Measurements from ENCODE around the gene SIRT7.
"Not testable (repeated sequence)": the region's sequence is repeated elsewhere in the genome, so short reads cannot be mapped to it uniquely, and the experiment has no call there.

The SIRT7 gene

GRCh38 chr17:81954131-81955057 lies 36.4 kb upstream of the SIRT7 start:
- DNase-seq = no peak

DNA sequence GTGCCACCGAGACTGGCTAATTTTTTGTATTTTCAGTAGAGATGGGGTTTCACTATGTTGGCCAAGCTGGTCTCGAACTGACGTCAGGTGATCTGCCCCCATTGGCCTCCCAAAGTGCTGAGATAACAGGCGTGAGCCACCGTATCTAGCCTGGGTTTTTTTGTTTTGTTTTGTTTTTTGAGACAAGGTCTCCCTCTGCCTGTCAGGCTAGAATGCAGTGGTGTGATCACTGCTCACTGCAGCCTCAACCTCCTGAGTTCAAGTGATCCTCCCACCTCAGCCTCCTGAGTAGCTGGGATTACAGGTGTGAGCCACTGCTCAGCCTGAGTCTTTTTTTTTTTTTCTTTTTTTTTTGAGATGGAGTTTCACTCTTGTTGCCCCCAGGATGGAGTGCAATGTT lies 35.5 kb upstream of the SIRT7 start:
- DNase-seq = not testable (repeated sequence)

DNA sequence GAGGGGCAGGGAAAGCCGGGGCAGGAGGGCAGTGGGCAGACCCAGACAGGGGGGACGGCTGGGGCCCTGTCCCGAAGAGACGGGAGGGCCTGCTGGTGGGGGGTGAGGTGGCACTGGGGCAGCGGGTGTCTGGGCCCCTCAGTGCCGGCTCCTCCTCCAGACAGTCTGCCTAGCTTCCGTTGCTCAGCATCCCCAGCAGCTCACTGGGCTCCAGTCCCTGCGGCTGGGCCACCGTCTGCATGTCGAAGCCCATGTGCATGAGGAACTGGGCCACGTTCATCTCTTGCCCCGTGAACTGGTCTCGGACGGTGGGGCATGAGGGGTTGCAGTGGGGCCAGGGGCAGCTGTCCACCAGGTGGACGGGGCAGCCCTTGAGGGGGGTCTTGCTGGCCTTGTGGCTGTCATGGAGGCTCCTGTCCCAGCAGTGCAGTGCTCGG lies 34.8 kb upstream of the SIRT7 start:
- DNase-seq = no peak

GRCh38 chr17:81951785-81952684 lies 34.1 kb upstream of the SIRT7 start:
- DNase-seq = no peak

DNA sequence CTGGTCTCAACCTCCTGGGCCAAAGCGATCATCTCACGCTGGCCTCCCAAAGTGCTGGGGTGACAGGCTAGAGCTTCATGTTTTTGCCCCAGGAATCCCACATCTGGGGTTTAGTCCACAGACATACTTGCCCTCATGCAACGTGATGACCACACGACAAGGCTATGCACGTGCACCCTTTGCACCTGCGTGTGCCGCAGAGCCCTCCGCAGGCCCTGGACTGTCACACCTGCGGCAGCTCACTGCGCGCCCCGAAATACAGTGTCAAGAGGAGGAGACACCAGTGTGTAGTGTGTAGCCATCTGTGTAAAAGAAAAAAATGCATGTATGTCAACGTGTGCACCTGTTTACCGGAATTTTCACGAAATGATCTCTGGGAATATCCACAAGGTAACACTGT lies 32.5 kb upstream of the SIRT7 start:
- no peak for DNase-seq

DNA sequence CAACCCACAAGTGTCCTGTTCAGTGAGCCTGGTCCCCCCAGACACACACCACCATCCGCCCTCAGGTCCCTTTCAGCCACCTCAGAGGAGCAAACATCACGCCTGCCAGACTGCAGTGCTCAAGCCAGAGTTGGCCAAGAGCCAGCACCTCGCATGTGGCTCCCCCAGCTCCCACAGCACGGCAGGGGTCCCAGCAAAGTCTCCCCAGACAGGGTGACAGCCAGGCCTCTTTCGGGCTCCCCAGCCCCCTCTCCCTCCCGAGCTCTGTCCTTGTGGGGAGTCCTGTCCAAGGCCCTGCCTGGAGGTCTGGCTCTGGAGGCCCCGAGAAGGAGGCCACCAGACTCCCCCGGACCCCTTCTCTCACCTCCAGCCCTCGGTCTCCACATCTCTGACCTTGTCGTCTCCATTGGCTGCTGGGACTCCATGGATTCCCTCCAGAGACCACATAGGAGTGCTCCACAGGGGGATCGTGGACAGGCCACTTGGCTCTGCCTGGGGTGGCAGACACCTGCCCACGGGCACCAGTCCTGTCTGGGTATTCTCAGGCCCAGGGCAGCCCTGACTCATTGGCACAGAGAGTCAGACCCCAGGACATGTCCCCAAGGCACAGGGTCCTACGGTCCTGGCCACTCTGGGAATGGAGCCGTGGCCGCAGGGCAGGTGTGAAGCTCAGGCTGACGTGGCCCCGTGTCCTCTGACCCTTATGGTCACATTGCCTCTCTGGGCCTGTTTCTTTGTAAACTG lies 30.8 kb upstream of the SIRT7 start:
- no peak for DNase-seq

- no peak for DNase-seq
Measured at GRCh38 chr17:81947189-81947588, 29.2 kb upstream of the SIRT7 start, which contains the start of gene MYADML2. Gene MYADML2 (minus strand): TSS chr17:81947233. CDS start chr17:81941741, 5,492 bp downstream.

DNA sequence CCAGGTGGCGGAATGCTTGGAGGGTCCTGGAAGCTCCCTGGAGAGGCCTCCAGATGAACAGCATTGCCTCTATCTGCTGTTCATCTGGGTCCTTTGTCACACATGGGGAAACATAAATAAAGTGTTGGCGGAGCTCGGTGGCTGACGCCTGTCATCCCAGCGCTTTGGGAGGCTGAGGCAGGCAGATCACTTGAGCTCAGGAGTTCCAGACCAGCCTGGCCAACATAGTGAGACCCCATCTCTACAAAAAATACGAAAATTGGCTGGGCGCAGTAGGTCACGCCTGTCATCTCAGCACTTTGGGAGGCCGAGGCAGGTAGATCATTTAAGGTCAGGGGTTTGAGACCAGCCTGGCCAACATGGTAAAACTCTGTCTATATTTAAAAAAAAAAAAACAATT lies 26.9 kb upstream of the SIRT7 start:
- DNase-seq = no peak

GRCh38 chr17:81942167-81942553 lies 24.2 kb upstream of the SIRT7 start:
- DNase-seq = no peak

DNA sequence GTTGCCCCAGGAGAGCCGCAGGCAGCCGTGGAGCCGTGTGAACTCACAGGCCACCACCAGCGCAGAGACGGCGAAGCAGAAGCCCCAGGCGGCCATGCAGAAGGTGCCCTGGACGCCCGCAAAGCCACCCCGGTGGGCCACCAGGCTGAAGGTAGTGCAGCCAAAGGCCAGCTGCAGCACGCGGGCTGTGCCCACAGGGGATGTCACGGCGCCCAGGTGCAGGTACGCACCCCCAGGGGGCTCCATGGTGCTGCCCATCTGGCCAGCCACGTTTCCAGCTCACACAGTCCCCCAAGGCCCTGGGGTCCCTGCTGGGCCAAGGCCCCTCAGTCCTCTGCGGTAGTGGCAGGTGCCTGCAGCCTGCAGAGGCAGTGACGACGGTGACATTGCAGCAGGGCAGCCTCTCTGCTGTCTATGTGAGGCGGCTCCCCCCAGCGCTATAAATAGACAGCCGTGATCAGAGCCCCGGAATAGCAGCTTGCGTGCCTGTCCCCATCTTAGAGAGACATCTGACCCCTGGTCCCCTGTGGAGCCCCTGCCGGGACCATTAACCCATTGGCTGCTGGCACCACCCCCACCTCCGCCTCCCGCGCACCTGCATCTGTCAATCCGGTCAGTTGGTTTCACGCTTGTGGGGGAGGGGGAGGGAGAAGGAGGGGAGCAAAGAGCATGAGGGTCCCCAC lies 23.6 kb upstream of the SIRT7 start:
- DNase-seq = no peak

DNA sequence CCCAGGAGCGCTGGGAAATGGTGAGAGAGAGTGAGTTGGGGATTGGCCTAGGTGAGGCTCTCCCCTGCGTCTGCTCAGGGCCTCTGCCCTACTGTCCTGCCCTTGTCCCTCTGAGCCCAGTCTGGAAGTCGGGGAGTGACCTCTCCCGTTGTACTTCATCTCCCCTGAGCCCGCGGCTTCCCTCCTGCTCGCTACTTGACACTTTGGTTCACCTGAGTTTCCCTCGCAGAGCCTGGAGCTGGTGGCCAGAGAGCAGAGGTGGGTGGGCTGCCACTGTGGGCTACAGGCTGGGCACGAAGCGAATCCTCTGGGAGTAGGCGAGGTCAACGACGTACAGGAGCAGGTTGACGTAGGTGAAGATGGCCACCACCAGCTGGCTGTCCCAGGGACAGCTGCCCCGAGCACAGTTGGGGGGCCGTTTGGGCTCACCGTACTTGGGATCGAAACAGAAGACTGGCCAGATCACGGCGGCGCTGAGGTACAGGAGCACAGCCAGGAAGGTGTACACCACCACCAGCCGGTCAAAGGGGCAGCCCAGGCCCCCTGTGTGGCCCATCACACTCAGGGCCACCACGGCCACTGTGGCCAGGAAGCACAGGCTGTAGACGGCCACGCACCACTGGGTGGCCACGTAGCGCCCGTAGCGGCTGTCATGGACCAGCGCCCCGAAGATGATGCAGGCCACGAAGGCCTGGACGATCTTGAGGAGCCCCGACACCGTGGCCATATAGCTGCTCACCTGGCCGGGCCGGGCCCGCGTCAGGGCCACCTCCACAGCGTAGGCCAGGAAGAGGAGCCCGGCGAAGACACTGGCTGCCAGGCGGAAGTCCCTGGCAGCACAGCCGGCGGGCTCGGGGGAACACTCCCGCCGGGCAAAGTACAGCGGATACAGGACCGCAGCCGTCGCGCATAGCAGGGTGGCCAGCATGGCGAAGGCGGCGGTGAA lies 22.8 kb upstream of the SIRT7 start:
- DNase-seq = no peak

GRCh38 chr17:81939881-81940385 lies 22.0 kb upstream of the SIRT7 start:
- no peak for DNase-seq

DNA sequence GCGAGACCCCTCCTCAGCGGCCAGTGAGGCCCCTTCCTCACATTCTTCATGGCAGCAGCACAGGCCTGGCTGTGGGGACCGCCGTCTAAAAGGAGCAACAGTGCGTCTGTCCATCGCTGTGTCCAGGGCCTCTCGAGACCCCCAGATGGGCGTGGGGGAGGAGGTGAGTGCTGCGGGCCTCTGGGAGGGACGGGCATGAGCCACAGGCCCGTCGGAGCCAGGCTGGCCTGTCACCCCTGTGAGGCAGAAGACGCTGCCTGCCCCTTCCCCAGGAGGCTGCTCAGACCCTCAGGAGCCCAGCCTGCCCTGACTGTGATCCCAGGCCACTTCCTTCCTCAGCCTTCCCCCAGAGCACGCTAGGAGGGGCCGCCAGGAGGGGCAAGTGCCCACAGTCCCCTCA lies 21.2 kb upstream of the SIRT7 start:
- DNase-seq = no peak

- no peak for DNase-seq
Measured at GRCh38 chr17:81935709-81936084, 17.7 kb upstream of the SIRT7 start.

GRCh38 chr17:81934850-81935708 lies 17.1 kb upstream of the SIRT7 start:
- no peak for DNase-seq

GRCh38 chr17:81934098-81934757 lies 16.3 kb upstream of the SIRT7 start:
- DNase-seq = no peak

- no peak for DNase-seq
Measured at GRCh38 chr17:81933178-81933699, 15.3 kb upstream of the SIRT7 start.

GRCh38 chr17:81932333-81932983 lies 14.5 kb upstream of the SIRT7 start:
- no peak for DNase-seq
